ENCODE data around the gene SRCAP.

Gene SRCAP

DNA sequence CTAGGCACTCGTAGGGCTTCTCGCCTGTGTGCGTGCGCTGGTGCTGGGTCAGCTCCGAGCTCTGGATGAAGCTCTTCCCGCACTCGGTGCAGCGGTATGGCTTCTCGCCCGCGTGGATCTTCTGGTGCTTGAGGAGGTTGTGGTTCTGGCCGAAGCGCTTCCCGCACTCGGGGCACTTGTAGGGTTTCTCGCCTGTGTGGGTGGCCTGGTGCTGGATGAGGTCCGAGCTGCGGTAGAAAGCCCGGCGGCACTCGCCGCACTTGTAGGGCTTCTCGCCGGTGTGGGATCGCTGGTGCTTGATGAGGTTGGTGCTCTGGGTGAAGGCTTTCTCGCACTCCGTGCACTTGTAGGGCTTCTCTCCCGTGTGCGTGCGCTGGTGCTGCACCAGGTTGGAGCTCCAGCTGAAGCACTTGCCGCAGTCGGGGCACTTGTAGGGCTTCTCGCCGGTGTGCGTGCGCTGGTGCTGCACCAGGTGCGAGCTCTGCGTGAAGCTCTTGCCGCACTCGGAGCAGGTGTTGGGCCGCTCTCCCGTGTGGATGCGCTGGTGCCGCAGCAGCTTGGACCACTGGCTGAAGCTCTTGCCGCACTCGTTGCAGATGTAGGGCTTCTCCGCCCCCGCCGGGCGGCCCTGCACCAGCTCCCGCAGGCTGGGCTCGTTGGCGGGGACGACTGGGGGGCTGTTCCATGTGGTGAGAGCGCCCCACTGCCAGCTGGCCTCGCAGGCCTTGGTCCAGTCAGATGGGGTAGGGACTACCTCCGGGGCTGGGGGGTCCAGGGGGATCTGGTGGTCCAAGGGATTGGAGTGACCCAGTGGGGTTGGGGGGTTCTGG, 84.5 kb downstream of the SRCAP start:
- CTCF ChIA-PET, result interaction anchor here (0.8 to 2.1 kb wide), 6 partner anchors 19 to 1085 kb away, joined by 3 to 7 read pairs (median 4); partner anchors contain the start of gene TBX6
- no peak overlapping the region for H3K27ac ChIP-seq (ENCODE audit: extremely low read depth, low read depth, low read length)
- POLR2A ChIA-PET, result interaction anchor here (0.5 to 2.4 kb wide), 7 partner anchors 9 to 61 kb away, joined by 3 to 8 read pairs (median 5); no protein-coding TSS in a partner anchor
- H3K4me3 ChIP-seq (ENCODE audit: low read depth, low read length), result no peak overlapping the region
- TF ChIP-seq ZNF654 (tag by site-specific recombination; IDR thresholded peaks at IDR 0.05; ENCODE audit: low read depth), result no peak
- no peak for TF ChIP-seq ZBTB20 (tag by site-specific recombination; IDR thresholded peaks at IDR 0.05)
- TF ChIP-seq ZNF366 (tag by site-specific recombination; conservative IDR thresholded peaks at IDR 0.05), result no peak
- no peak for TF ChIP-seq PRDM10 (tag by site-specific recombination; IDR thresholded peaks at IDR 0.05)
- no peak for TF ChIP-seq ZNF202 (tag by site-specific recombination; IDR thresholded peaks at IDR 0.05; ENCODE audit: borderline replicate concordance)
- no peak for TF ChIP-seq ZBTB8A (tag by site-specific recombination; IDR thresholded peaks at IDR 0.05)
- no peak for TF ChIP-seq GLIS2 (tag by site-specific recombination; IDR thresholded peaks at IDR 0.05)
- H3K36me3 ChIP-seq (ENCODE audit: control insufficient read depth in 2 of 2, insufficient read depth in 1 of 2, low read length in 2 of 2), result peaks cover 0 to 61% of the 10 kb centered on the region in 2 experiments; a peak in 1 of 3 replicates
- no peaks in the 10 kb centered on the region for H3K9me3 ChIP-seq (ENCODE audit: control insufficient read depth, insufficient read depth, low read depth, low read length)
- peaks cover 3% of the 10 kb centered on the region; the same call in 1 of the 2 replicates for H3K4me1 ChIP-seq (ENCODE audit: control insufficient read depth, insufficient read depth, low read length)

DNA sequence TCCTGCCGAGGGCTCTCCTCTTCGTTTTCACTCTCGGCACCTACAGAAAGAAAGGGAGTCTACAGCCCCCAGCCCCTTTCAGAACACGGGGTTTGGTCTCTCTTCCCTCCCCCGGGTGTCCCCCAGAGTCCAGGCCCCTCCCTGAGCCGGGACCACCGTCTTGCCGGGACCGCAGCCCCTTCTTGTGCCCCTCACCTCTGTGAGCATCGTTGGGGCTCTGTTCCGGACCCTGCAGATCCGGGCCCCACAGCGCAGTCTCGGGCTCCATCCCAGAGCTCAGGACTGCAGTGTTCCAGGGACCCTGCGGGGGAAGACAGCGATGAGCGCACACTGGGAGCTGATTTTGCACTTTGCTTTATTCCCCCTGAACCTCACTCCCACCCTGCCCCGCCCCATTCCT, 85.2 kb downstream of the SRCAP start:
- TF ChIP-seq ZNF521 (tag by site-specific recombination; IDR thresholded peaks at IDR 0.05) (no peak), ZNF600 (tag by site-specific recombination; IDR thresholded peaks at IDR 0.05) (peak; percentile 84)
- TF ChIP-seq, protein P1, sequence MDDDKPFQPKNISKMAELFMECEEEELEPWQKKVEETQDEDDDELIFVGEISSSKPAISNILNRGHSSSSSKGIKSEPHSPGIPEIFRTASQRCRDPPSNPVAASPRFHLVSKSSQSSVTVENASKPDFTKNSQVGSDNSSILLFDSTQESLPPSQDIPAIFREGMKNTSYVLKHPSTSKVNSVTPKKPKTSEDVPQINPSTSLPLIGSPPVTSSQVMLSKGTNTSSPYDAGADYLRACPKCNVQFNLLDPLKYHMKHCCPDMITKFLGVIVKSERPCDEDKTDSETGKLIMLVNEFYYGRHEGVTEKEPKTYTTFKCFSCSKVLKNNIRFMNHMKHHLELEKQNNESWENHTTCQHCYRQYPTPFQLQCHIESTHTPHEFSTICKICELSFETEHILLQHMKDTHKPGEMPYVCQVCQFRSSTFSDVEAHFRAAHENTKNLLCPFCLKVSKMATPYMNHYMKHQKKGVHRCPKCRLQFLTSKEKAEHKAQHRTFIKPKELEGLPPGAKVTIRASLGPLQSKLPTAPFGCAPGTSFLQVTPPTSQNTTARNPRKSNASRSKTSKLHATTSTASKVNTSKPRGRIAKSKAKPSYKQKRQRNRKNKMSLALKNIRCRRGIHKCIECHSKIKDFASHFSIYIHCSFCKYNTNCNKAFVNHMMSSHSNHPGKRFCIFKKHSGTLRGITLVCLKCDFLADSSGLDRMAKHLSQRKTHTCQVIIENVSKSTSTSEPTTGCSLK (tag by site-specific recombination; IDR thresholded peaks at IDR 0.05), result no peak
- POLR2A ChIA-PET, result interaction anchor here (1.1 to 2.4 kb wide), 3 partner anchors 10 to 36 kb away, joined by 5 to 8 read pairs (median 7); partner anchors contain the start of gene PHKG2
- Histone ChIP-seq H3K36me3 (ENCODE audit: control insufficient read depth in 2 of 2, insufficient read depth in 1 of 2, low read length in 2 of 2) (peaks cover 0 to 61% of the 10 kb centered on the region in 2 experiments; a peak in 1 of 3 replicates), H3K4me3 (ENCODE audit: low read depth, low read length) (no peak overlapping the region), H3K27ac (ENCODE audit: extremely low read depth, low read depth, low read length) (no peak overlapping the region), H3K4me1 (ENCODE audit: control insufficient read depth, insufficient read depth, low read length) (peaks cover 3% of the 10 kb centered on the region; the same call in 1 of the 2 replicates), H3K9me3 (ENCODE audit: control insufficient read depth, insufficient read depth, low read depth, low read length) (no peaks in the 10 kb centered on the region)
- CTCF ChIA-PET, result interaction anchor here (0.6 to 1.2 kb wide), 3 partner anchors 19 to 123 kb away, joined by 3 to 4 read pairs (median 3); no protein-coding TSS in a partner anchor

- H3K9me3 ChIP-seq (ENCODE audit: control insufficient read depth, insufficient read depth, low read depth, low read length), result no peaks in the 10 kb centered on the region
- H3K36me3 ChIP-seq (ENCODE audit: control insufficient read depth in 2 of 2, insufficient read depth in 1 of 2, low read length in 2 of 2), result peaks cover 0 to 50% of the 10 kb centered on the region in 2 experiments; a peak in 1 of 3 replicates
- peaks cover 3% of the 10 kb centered on the region; the same call in 1 of the 2 replicates for H3K4me1 ChIP-seq (ENCODE audit: control insufficient read depth, insufficient read depth, low read length)
- H3K4me3 ChIP-seq (ENCODE audit: low read depth, low read length), result peak overlapping the region; percentile 96
- H3K27ac ChIP-seq (ENCODE audit: extremely low read depth, low read depth, low read length), result no peak overlapping the region; the same call in 1 of the 2 replicates
- ChIA-PET CTCF (interaction anchor here (0.7 to 1.2 kb wide), 3 partner anchors 21 to 155 kb away, joined by 3 read pairs; no protein-coding TSS in a partner anchor), POLR2A (interaction anchor here (1.0 to 2.2 kb wide), 3 partner anchors 20 to 38 kb away, joined by 4 to 7 read pairs (median 6); partner anchors contain the start of gene PHKG2)
- TF ChIP-seq ZNF560 (tag by site-specific recombination; IDR thresholded peaks at IDR 0.05; ENCODE audit: borderline replicate concordance) (peak; percentile 71; the same call in 1 of the 2 replicates), SCRT2 (tag by site-specific recombination; IDR thresholded peaks at IDR 0.05) (0 out of 2 replicates have a peak, but pooled peaks have one; percentile 8), IKZF3 (tag by site-specific recombination; IDR thresholded peaks at IDR 0.05) (0 out of 2 replicates have a peak, but pooled peaks have one; percentile 25), ZNF707 (tag by site-specific recombination; IDR thresholded peaks at IDR 0.05) (no peak)
- TF ChIP-seq, protein P2, sequence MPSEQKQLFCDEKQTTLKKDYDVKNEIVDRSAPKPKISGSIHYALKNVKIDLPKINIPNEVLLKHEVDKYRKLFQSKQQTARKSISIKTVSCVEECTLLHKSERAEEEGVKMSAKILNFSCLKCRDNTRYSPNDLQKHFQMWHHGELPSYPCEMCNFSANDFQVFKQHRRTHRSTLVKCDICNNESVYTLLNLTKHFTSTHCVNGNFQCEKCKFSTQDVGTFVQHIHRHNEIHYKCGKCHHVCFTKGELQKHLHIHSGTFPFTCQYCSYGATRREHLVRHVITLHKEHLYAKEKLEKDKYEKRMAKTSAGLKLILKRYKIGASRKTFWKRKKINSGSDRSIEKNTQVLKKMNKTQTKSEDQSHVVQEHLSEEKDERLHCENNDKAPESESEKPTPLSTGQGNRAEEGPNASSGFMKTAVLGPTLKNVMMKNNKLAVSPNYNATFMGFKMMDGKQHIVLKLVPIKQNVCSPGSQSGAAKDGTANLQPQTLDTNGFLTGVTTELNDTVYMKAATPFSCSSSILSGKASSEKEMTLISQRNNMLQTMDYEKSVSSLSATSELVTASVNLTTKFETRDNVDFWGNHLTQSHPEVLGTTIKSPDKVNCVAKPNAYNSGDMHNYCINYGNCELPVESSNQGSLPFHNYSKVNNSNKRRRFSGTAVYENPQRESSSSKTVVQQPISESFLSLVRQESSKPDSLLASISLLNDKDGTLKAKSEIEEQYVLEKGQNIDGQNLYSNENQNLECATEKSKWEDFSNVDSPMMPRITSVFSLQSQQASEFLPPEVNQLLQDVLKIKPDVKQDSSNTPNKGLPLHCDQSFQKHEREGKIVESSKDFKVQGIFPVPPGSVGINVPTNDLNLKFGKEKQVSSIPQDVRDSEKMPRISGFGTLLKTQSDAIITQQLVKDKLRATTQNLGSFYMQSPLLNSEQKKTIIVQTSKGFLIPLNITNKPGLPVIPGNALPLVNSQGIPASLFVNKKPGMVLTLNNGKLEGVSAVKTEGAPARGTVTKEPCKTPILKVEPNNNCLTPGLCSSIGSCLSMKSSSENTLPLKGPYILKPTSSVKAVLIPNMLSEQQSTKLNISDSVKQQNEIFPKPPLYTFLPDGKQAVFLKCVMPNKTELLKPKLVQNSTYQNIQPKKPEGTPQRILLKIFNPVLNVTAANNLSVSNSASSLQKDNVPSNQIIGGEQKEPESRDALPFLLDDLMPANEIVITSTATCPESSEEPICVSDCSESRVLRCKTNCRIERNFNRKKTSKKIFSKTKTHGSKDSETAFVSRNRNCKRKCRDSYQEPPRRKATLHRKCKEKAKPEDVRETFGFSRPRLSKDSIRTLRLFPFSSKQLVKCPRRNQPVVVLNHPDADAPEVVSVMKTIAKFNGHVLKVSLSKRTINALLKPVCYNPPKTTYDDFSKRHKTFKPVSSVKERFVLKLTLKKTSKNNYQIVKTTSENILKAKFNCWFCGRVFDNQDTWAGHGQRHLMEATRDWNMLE (tag by site-specific recombination; conservative IDR thresholded peaks at IDR 0.05; ENCODE audit: low read depth), result peak; percentile 84
Measured at GRCh38 chr16:30785126-30786106, 86.4 kb downstream of the SRCAP start.

Measured in HEK293 (cell line).